Neural crest cell (in vitro differentiated cells): ENCODE data around the gene DDX42. TPM values are rescaled to one million over a fixed set of nuclear protein-coding genes. Genes with fewer than 3 reads are reported as not detected.

Source experiments
- DNase-seq: peaks from one replicate; pipeline ENCODE4 v3.0.0; 2021; ENCODE audit warnings: low read depth, mixed read lengths, low spot score
- H3K27ac Mint-ChIP-seq: one replicate; pipeline ENCODE4 v1.8.0; 2021; ENCODE audit warnings: mild to moderate bottlenecking, mixed read lengths; ENCODE audit not compliant: unreplicated experiment
- H3K27me3 Mint-ChIP-seq: 2 replicates; pipeline ENCODE4 v1.8.0; 2021; ENCODE audit warnings: low read depth, mild to moderate bottlenecking, mixed read lengths
- H3K36me3 Mint-ChIP-seq: 2 replicates; pipeline ENCODE4 v1.8.0; 2021; ENCODE audit warnings: low read depth, mild to moderate bottlenecking, mixed read lengths
- H3K4me1 Mint-ChIP-seq: 2 replicates; pipeline ENCODE4 v1.8.0; 2021; ENCODE audit warnings: mixed read lengths
- H3K4me3 Mint-ChIP-seq: one replicate; pipeline ENCODE4 v1.8.0; 2021; ENCODE audit warnings: mild to moderate bottlenecking, mixed read lengths
- H3K9me3 Mint-ChIP-seq: 2 replicates; pipeline ENCODE4 v1.8.0; 2021; ENCODE audit warnings: mixed read lengths
- CTCF ChIP-seq: fragments of 200-600 bp; sonication (generic); conservative IDR thresholded peaks from 2 replicates; pipeline ENCODE4 v1.5.0; 2021; ENCODE audit warnings: antibody characterized with exemption, mild to moderate bottlenecking
- long read RNA-seq: library from polyadenylated mRNA; unstranded; transcript quantifications from one replicate; pipeline ENCODE4 v2.0.0, GENCODE V29; 2020
- total RNA-seq: library from RNA; stranded (reverse); gene quantifications from 2 replicates; pipeline ENCODE4 v1.2.1, GENCODE V29; 2021

The DDX42 gene
- total RNA-seq, result 160 and 161 TPM in 2 replicates
- long read RNA-seq, transcript DDX42-214 (1 exons, 2,244 nt), result major isoform, 5 of 29 reads
- long read RNA-seq, partial matches to known transcripts, result 18 of 29 reads
- long read RNA-seq, other reads (novel, unspliced or antisense), result 0 of 29 reads

- Mint-ChIP-seq H3K4me1 (peaks cover 49% of the 10 kb centered on the region), H3K36me3 (peaks cover 3% of the 10 kb centered on the region), H3K27me3 (peaks cover 3% of the 10 kb centered on the region), H3K4me3 (peak within 1 kb of the TSS; percentile 98), H3K27ac (peak within 1 kb of the TSS; percentile 100), H3K9me3 (no peaks in the 10 kb centered on the region)
- TF ChIP-seq CTCF, result peak; percentile 32
- DNase-seq, result peak; percentile 91
Observed at GRCh38 chr17:63774141-63774968, at the start of gene DDX42. Gene DDX42 (plus strand): TSS chr17:63774170. CDS start chr17:63787050, 12,880 bp downstream.

- no peak overlapping the region for H3K4me3 Mint-ChIP-seq
- no peaks in the 10 kb centered on the region for H3K9me3 Mint-ChIP-seq
- no peaks in the 10 kb centered on the region for H3K36me3 Mint-ChIP-seq
- H3K27me3 Mint-ChIP-seq, result no peaks in the 10 kb centered on the region
- H3K4me1 Mint-ChIP-seq, result peaks cover 4% of the 10 kb centered on the region
- peak overlapping the region; percentile 30 for H3K27ac Mint-ChIP-seq
- no peak for TF ChIP-seq CTCF
- DNase-seq, result no peak
Observed at GRCh38 chr17:63735691-63736090, 38.3 kb upstream of the DDX42 start.

GRCh38 chr17:63740464-63741142 lies 33.4 kb upstream of the DDX42 start:
- H3K4me3 Mint-ChIP-seq, result peak overlapping the region; percentile 90
- no peak for DNase-seq
- no peaks in the 10 kb centered on the region for H3K27me3 Mint-ChIP-seq
- TF ChIP-seq CTCF, result no peak
- no peaks in the 10 kb centered on the region for H3K36me3 Mint-ChIP-seq
- H3K9me3 Mint-ChIP-seq, result no peaks in the 10 kb centered on the region
- H3K27ac Mint-ChIP-seq, result peak overlapping the region; percentile 95
- H3K4me1 Mint-ChIP-seq, result peaks cover 15% of the 10 kb centered on the region

- Mint-ChIP-seq H3K27ac (peak overlapping the region; percentile 95), H3K4me3 (peak overlapping the region; percentile 90), H3K27me3 (no peaks in the 10 kb centered on the region), H3K36me3 (no peaks in the 10 kb centered on the region), H3K4me1 (peaks cover 15% of the 10 kb centered on the region), H3K9me3 (no peaks in the 10 kb centered on the region)
- no peak for TF ChIP-seq CTCF
- DNase-seq, result no peak
Observed at GRCh38 chr17:63741143-63741407, 32.9 kb upstream of the DDX42 start.

- Mint-ChIP-seq H3K4me3 (peak within 1 kb of the TSS; percentile 90), H3K27me3 (no peaks in the 10 kb centered on the region), H3K27ac (peak within 1 kb of the TSS; percentile 95), H3K36me3 (no peaks in the 10 kb centered on the region), H3K9me3 (no peaks in the 10 kb centered on the region), H3K4me1 (peaks cover 15% of the 10 kb centered on the region)
- TF ChIP-seq CTCF, result no peak
- peak; percentile 97 for DNase-seq
Observed at GRCh38 chr17:63741408-63742173, 32.4 kb upstream of the DDX42 start, which contains the start of gene STRADA. Gene STRADA (minus strand): TSS chr17:63741799. CDS start chr17:63728369, 13,430 bp downstream.
